Superior temporal gyrus (tissue), 1 donor: ENCODE results near the gene NXNL2.

ENCODE experiments used
- DNase-seq: peaks from one replicate; pipeline ENCODE4 v3.0.0-alpha.2; 2016; ENCODE audit errors: extremely low spot score

Gene NXNL2

GRCh38 chr9:88534456-88535225, at the start of gene NXNL2:
Gene NXNL2 (plus strand): TSS chr9:88535178. CDS start chr9:88535435, 257 bp downstream.
- no peak for DNase-seq

- no peak for DNase-seq
Measured at GRCh38 chr9:88488166-88488565, 46.8 kb upstream of the NXNL2 start.

GRCh38 chr9:88494983-88495721, 39.8 kb upstream of the NXNL2 start:
- DNase-seq: no peak

DNA sequence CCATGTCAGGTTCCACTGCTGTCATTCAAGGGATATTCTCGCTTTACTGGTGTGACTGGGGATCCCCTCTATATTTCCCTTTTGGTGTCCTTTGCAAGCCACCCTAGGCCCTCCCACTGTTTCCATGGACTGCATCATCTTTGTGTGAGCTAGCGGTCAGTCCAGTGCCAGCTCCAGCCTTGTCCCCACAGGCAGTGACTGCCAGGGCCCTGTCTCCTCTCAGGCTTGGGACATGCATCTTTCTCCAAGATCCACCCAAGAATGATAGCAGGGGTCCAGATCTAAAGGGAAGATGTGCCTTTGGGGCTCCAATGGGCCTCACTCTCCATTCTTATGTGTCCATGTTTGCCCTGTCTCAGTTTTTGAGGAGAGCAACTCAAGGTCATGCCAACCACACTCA, 37.8 kb upstream of the NXNL2 start:
- DNase-seq: no peak

DNA sequence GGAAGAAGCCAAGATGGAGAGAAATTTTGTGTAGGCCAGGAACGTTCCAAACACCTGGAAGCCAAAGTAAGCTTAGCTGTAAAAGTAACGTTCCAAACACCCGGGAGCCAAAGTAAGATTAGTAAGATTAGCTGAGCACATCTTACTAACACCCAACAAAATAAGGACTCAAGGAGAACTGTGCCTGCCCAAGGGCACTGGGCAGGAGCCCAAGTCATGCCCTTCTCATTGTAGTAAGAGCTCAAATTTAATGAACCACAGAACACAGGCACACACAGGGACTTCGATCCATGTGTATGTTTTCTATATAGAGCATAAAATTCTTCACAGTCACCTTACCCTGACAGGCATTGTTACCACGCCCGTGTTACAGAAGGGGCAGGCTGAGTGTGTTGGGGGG, 36.1 kb upstream of the NXNL2 start:
- no peak for DNase-seq

- no peak for DNase-seq
Measured at GRCh38 chr9:88501086-88501485, 33.9 kb upstream of the NXNL2 start.

DNA sequence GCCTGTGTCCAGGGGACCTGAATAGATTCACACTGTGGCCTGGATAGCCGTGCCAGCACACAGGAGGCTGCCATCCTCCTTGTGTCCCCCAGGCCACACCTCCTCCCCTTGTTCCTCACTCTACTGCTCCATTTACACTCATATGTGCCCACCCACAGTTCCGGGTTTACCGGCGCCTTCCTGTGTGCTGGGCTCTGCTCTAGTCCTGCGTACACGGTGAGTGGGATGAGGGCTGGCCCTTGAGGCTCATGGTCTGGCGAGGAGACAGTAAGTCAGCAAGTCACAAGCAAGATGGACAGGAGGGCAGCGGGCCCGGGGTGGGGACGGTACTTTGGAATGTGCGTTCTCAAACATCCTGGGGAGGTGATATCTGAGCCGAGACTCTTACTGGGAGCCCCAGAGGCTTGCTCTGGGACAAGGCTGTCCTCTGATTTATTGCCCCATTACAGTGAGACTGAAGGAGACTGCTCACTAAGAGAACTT, 32.4 kb upstream of the NXNL2 start:
- DNase-seq: no peak

DNA sequence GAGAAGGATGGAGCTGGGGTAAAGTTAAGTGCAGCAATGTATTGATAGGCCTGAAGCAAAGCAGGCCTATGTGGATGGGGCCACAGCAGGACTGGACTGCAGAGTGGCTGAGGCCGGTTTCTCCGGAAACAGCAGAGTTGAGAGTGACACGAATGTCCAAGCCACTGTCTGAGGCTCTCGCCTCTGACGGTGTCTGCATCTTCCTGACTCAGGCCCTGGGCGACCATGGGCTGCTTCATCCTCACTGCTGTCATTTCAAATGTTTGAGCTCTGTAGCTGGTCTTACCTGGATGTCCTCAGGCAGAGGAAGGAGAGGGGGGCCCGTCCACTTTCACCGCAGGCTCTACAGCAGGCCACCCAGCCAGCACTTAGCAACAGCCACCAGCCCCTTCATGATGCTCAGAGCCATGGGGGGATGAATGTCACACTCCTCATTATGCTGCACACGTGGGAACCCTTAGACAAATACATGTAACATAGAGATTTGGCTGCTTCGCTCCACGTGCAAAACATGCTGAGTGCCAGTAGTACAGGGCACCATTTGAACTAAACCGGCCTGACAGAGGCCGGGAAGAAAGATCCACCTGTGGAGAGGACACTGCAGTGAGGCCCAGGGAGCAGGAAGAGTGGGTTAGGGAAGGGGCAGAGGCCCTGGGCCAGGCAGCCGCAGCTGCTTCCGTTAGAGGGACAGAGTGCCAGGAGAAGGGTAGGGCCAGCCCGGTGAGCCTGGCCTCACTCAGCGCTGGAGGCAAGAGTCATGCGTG, 31.7 kb upstream of the NXNL2 start:
- no peak for DNase-seq

GRCh38 chr9:88503845-88504764, 30.9 kb upstream of the NXNL2 start:
- DNase-seq: no peak

DNA sequence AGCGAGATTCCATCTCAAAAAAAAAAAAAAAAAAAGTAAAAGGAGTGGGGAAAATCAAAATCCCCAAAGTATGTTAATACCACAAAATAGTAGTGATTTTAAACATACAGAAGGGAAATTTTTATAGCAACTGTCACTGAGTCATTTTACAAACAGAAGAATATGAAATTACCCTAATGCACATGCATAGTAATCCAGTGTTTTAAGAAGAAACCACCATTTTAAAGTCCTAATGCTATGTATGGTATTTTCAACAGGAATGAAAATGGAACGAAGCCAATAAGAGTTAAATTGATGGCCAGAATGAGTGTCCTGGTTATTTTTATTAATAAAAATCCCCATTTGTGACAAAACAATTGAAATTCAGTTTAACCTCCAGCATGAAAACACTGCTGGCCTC, 26.7 kb upstream of the NXNL2 start:
- no peak for DNase-seq

DNA sequence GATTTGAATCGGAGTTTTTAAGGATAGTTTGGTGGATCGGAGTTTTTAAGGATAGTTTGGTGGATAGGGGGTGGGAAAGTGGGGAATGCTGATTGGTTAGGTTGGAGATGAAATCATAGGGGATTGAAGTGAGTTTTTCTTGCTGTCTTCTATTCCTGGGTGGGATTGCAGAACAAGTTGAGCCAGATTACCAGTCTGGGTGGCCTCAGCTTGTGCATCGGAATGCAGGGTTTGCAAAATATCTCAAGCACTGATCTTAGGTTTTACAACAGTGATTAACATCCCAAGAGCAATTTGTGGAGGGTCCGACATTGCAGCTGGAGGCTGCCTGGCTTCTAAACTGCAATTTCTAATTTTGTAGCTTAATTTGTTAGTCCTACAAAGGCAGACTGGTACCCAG, 23.1 kb upstream of the NXNL2 start:
- DNase-seq: no peak

DNA sequence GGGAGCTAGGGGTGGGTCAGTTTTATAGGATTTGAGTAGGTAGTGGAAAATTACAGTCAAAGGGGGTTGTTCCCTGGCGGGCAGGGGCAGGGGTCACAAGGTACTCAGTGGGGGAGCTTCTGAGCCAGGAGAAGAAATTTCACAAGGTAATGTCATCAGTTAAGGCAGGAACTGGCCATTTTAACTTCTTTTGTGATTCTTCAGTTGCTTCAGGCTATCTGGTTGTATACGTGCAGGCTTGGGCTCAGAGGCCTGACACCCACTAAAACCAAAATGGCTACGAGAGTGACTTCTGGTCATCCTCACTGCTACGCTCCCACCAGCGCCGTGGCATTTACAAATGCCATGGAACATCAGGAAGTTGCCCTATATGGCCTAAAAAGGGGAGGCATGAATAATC, 20.7 kb upstream of the NXNL2 start:
- DNase-seq: no peak

DNA sequence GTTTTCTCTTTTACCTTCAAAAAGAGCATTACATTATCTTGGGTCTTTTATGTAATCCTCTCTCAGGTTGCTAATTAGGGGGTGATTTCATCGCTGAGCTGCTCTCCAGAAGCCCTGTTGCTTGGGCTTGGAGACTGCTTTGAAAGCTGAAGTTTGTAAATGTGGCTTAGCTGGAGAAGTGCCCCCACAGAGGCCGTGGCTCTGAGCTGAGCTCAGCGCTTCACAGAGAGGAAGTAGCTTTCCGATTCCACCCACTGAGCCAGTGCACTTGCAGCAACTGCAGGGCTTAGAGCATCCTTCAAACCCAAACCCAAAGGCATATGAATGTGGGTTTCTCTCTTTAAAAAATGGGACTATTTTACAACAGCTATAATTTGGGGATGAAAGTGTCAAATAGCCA, 13.7 kb upstream of the NXNL2 start:
- no peak for DNase-seq

- no peak for DNase-seq
Measured at GRCh38 chr9:88522360-88522759, 12.6 kb upstream of the NXNL2 start.

- DNase-seq: no peak
Measured at GRCh38 chr9:88523056-88523455, 11.9 kb upstream of the NXNL2 start.

GRCh38 chr9:88524911-88525310, 10.1 kb upstream of the NXNL2 start:
- DNase-seq: no peak

GRCh38 chr9:88527618-88528017, 7.4 kb upstream of the NXNL2 start:
- DNase-seq: no peak

DNA sequence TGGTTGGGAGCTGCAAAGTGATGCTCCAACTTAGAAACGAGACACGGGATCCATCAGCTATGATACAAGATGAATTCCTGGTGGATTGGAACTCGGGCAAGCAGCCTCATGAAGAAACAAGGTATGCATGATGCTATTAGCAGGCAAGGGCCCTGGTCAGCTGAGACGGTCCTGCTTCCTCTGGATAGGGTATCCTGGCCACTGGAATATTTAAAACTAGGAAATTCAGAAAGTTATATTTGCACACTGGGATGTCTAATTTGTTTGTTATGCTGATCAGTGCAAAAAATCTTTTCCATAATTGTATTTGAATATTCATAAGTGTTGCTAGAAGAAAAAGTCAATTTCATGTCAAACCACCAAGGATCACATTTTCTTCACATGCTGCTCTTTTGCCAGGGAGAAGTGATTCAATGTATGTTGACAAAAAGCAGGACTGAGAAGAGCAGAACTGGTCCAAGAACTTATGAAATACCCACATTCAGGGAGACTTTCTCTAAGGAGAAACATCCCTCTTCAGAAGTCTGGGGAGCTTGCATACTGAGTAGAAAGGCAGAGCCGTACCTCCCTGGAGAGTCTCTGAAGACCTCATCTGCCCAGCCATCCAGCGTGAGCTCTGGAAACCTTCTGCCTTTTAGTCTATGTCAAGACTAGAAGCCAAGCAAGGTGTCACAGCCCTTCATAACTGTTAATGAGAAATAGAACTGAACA, 6.7 kb upstream of the NXNL2 start:
- DNase-seq: no peak

DNA sequence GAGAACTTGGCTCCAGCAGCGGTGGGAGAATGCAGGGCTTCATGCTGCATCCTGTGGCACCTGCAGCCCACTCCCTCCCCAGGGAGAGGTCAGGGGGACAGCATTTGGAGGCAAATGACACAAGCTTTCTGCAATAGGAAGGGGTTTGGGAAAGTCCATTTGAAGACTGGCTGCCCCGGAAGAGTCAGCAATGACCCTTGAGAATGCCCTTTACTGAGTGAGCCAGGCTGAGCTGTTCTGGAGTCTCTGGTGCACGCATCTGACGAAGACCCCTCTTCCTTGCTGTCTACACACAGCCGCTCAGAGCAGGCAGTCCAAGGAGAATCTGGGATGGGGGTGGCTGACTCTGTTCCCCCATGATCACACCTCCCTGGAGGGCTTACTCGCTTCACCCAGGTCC, 5.5 kb upstream of the NXNL2 start:
- no peak for DNase-seq

- no peak for DNase-seq
Measured at GRCh38 chr9:88530051-88530450, 4.9 kb upstream of the NXNL2 start.
